K562 treated with DMSO at 1 percent for 48 hours (cell line): ENCODE measurements around the gene RASAL2. TPM values are rescaled to one million over a fixed set of nuclear protein-coding genes. Genes with fewer than 3 reads are reported as not detected.

ENCODE experiments used
- total RNA-seq: library from RNA; unstranded; fragments of 300-600 nt; gene quantifications from 2 replicates; pipeline ENCODE4 v1.2.3, GENCODE V29; 2022; ENCODE audit warnings: low replicate concordance; ENCODE audit errors: extremely low read depth

The RASAL2 gene
- not detected in 2 replicates for total RNA-seq

GRCh38 chr1:178093951-178094738 lies at the start of gene RASAL2:
TSS of gene RASAL2 (plus strand) at chr1:178094104. CDS start at chr1:178094493, 389 bp downstream.

GRCh38 chr1:178496410-178497135 lies 402.7 kb downstream of the RASAL2 start, which contains the start of gene CLEC20A:
TSS of gene CLEC20A (minus strand) at chr1:178496964. CDS start at chr1:178496939, 25 bp downstream.

GRCh38 chr1:178512566-178513277 lies 418.8 kb downstream of the RASAL2 start, which contains the start of gene TEX35:
TSS of gene TEX35 (plus strand) at chr1:178513109. CDS start at chr1:178513189, 80 bp downstream.

Other genes starting within 250 kb of the RASAL2 start
- not detected in 2 replicates for gene SEC16B, start 124.0 kb upstream of the RASAL2 start, total RNA-seq